ENCODE measurements around the gene DMP1. TPM values are rescaled to one million over a fixed set of nuclear protein-coding genes. Genes with fewer than 3 reads are reported as not detected.

The DMP1 gene, protein sequence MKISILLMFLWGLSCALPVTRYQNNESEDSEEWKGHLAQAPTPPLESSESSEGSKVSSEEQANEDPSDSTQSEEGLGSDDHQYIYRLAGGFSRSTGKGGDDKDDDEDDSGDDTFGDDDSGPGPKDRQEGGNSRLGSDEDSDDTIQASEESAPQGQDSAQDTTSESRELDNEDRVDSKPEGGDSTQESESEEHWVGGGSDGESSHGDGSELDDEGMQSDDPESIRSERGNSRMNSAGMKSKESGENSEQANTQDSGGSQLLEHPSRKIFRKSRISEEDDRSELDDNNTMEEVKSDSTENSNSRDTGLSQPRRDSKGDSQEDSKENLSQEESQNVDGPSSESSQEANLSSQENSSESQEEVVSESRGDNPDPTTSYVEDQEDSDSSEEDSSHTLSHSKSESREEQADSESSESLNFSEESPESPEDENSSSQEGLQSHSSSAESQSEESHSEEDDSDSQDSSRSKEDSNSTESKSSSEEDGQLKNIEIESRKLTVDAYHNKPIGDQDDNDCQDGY
- total RNA-seq (2014; rRNA removed), result not detected in 2 replicates
- Bru-seq, nascent RNA, result not detected
- BruChase-seq, experiment 1, labeled RNA remaining after a 6-hour chase, result percentile 5 among the genes with signal in this experiment
- percentile 5 among the genes with signal in this experiment for BruChase-seq, experiment 2, labeled RNA remaining after a 2-hour chase
- long read RNA-seq, result 0 reads

- DNase-seq, result no peak
Observed at GRCh38 chr4:87649980-87650379, at the start of gene DMP1. Gene DMP1, plus strand, starts transcription at chr4:87650280. Its CDS starts 6,213 bp downstream, at chr4:87656493.

DNA sequence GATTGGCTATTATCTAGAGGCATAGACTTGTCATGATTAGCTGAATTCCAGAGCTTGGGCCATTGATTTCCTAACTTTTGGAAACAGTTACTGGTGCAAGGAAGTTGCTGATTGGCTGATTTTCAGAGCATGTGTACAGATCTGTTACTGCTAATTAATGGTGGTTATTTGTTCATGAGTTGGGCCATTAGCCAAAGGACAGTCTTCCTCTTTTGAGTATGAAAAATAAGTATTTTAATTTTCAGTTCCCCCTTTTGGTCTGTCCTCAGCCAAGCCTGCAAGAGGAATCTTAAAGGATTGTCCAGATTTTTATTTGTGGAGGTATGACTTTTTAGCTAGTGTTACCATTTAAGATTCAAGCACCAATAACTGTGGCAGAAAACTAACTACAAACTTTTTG lies 48.7 kb upstream of the DMP1 start:
- no peak for DNase-seq
- ChIA-PET POLR2A (ENCODE audit: unreplicated experiment) (no interaction called here), CTCF (no interaction called here)
- Histone ChIP-seq H3K9me2 (replicated peaks; ENCODE audit: low read length) (no peaks in the 10 kb centered on the region), H3K36me3 (ENCODE audit: low read depth, low read length) (no peaks in the 10 kb centered on the region), H3K4me1 (ENCODE audit: insufficient read depth, low read length) (no peaks in the 10 kb centered on the region), H3K9ac (ENCODE audit: low read length) (no peak overlapping the region), H3F3A (ENCODE audit: low read length, unreplicated experiment) (no peaks in the 10 kb centered on the region), H4K20me1 (ENCODE audit: low read length) (no peaks in the 10 kb centered on the region), H3K27ac (ENCODE audit: low read length) (no peak overlapping the region), H3K9me3 (ENCODE audit: low read length) (no peaks in the 10 kb centered on the region), H3K4me2 (ENCODE audit: low read length) (no peak overlapping the region), H2AFZ (ENCODE audit: low read length) (no peak overlapping the region), H3K4me3 (ENCODE audit: low read length) (no peak overlapping the region), H3K27me3 (ENCODE audit: low read length) (no peaks in the 10 kb centered on the region), H3K79me2 (ENCODE audit: low read length) (no peaks in the 10 kb centered on the region)
- intact Hi-C loops (cut with micrococcal nuclease), result no loop called here
- ATAC-seq, result no peak
- no peak for TF ChIP-seq EZH2phosphoT487 (IDR thresholded peaks at IDR 0.05; ENCODE audit: borderline replicate concordance, low read length)
- no peak for TF ChIP-seq EZH2 (IDR thresholded peaks at IDR 0.05; ENCODE audit: low read length, unreplicated experiment)
- TF ChIP-seq CTCF (conservative IDR thresholded peaks at IDR 0.05; ENCODE audit: low read depth, low read length), result no peak
- BruUV-seq (replicated peaks), result no TSS peak

More at GRCh38 chr4:87649980-87650379, at the start of gene DMP1:
- POLR2A ChIA-PET (ENCODE audit: unreplicated experiment), result interaction anchor here (0.7 kb wide), 1 partner anchor 689 kb away, joined by 3 read pairs; no protein-coding TSS in a partner anchor
- Histone ChIP-seq H3K79me2 (ENCODE audit: low read length) (no peaks in the 10 kb centered on the region), H3K9me3 (ENCODE audit: low read length) (no peaks in the 10 kb centered on the region), H3K27me3 (ENCODE audit: low read length) (no peaks in the 10 kb centered on the region), H4K20me1 (ENCODE audit: low read length) (no peaks in the 10 kb centered on the region), H2AFZ (ENCODE audit: low read length) (no peak within 1 kb of the TSS), H3K4me2 (ENCODE audit: low read length) (no peak within 1 kb of the TSS), H3K9ac (ENCODE audit: low read length) (no peak within 1 kb of the TSS), H3K4me3 (ENCODE audit: low read length) (no peak within 1 kb of the TSS), H3K4me1 (ENCODE audit: insufficient read depth, low read length) (no peaks in the 10 kb centered on the region), H3K27ac (ENCODE audit: low read length) (no peak within 1 kb of the TSS), H3K36me3 (ENCODE audit: low read depth, low read length) (no peaks in the 10 kb centered on the region), H3K9me2 (replicated peaks; ENCODE audit: low read length) (no peaks in the 10 kb centered on the region), H3F3A (ENCODE audit: low read length, unreplicated experiment) (no peaks in the 10 kb centered on the region)
- TF ChIP-seq CTCF (conservative IDR thresholded peaks at IDR 0.05; ENCODE audit: low read depth, low read length) (no peak), EZH2phosphoT487 (IDR thresholded peaks at IDR 0.05; ENCODE audit: borderline replicate concordance, low read length) (no peak), EZH2 (IDR thresholded peaks at IDR 0.05; ENCODE audit: low read length, unreplicated experiment) (no peak)
- no TSS peak for BruUV-seq (replicated peaks)
- no peak for ATAC-seq
- intact Hi-C loops (cut with micrococcal nuclease), result no loop called here
- CTCF ChIA-PET, result no interaction called here

GRCh38 chr4:87608229-87608628 lies 41.9 kb upstream of the DMP1 start, which contains the start of gene DSPP:
Gene DSPP, plus strand, starts transcription at chr4:87608529. Its CDS starts 2,380 bp downstream, at chr4:87610909.
- CTCF ChIA-PET, result no interaction called here
- H3F3A ChIP-seq (ENCODE audit: low read length, unreplicated experiment), result no peaks in the 10 kb centered on the region

More at GRCh38 chr4:87608229-87608628, 41.9 kb upstream of the DMP1 start, which contains the start of gene DSPP:
- H3K27ac ChIP-seq (ENCODE audit: low read length), result no peak within 1 kb of the TSS
- no peaks in the 10 kb centered on the region for H3K9me3 ChIP-seq (ENCODE audit: low read length)
- no peak within 1 kb of the TSS for H3K9ac ChIP-seq (ENCODE audit: low read length)
- H2AFZ ChIP-seq (ENCODE audit: low read length), result no peak within 1 kb of the TSS
- ATAC-seq, result no peak
- TF ChIP-seq EZH2 (IDR thresholded peaks at IDR 0.05; ENCODE audit: low read length, unreplicated experiment), result no peak
- no peak for TF ChIP-seq CTCF (conservative IDR thresholded peaks at IDR 0.05; ENCODE audit: low read depth, low read length)
- TF ChIP-seq EZH2phosphoT487 (IDR thresholded peaks at IDR 0.05; ENCODE audit: borderline replicate concordance, low read length), result no peak
- no peaks in the 10 kb centered on the region for H4K20me1 ChIP-seq (ENCODE audit: low read length)
- H3K9me2 ChIP-seq (replicated peaks; ENCODE audit: low read length), result no peaks in the 10 kb centered on the region
- H3K36me3 ChIP-seq (ENCODE audit: low read depth, low read length), result no peaks in the 10 kb centered on the region
- POLR2A ChIA-PET (ENCODE audit: unreplicated experiment), result no interaction called here
- no peak within 1 kb of the TSS for H3K4me3 ChIP-seq (ENCODE audit: low read length)
- peaks cover 5% of the 10 kb centered on the region; the same call in 1 of the 2 replicates for H3K27me3 ChIP-seq (ENCODE audit: low read length)
- BruUV-seq (replicated peaks), result no TSS peak
- intact Hi-C loops (cut with micrococcal nuclease), result no loop called here
- H3K4me2 ChIP-seq (ENCODE audit: low read length), result no peak within 1 kb of the TSS
- no peaks in the 10 kb centered on the region for H3K79me2 ChIP-seq (ENCODE audit: low read length)
- DNase-seq, result no peak
- no peaks in the 10 kb centered on the region for H3K4me1 ChIP-seq (ENCODE audit: insufficient read depth, low read length)
